Stimulated activated naive CD8-positive, alpha-beta T cell treated with anti-CD3 and anti-CD28 coated beads, Interleukin-15, Interleukin-2, amounts not matched to agents 100 ng/mL and 50 ng/mL, for 24 hours (primary cell): ENCODE measurements around the gene DPPA3.
"Not testable (repeated sequence)": the region's sequence is repeated elsewhere in the genome, so short reads cannot be mapped to it uniquely, and the experiment has no call there.

Experiments
- H3K27ac Mint-ChIP-seq: one replicate; pipeline ENCODE4 v1.8.0; 2021; ENCODE audit warnings: mild to moderate bottlenecking, mixed read lengths
- H3K27me3 Mint-ChIP-seq: one replicate; pipeline ENCODE4 v1.8.0; 2021; ENCODE audit warnings: mixed read lengths
- H3K36me3 Mint-ChIP-seq: one replicate; pipeline ENCODE4 v1.8.0; 2021; ENCODE audit warnings: low read depth, mixed read lengths
- H3K4me1 Mint-ChIP-seq: one replicate; pipeline ENCODE4 v1.8.0; 2021; ENCODE audit warnings: low read depth, mixed read lengths
- H3K4me3 Mint-ChIP-seq: one replicate; pipeline ENCODE4 v1.8.0; 2021; ENCODE audit warnings: mild to moderate bottlenecking, mixed read lengths
- H3K9me3 Mint-ChIP-seq: one replicate; pipeline ENCODE4 v1.8.0; 2021; ENCODE audit warnings: mixed read lengths

Gene DPPA3

DNA sequence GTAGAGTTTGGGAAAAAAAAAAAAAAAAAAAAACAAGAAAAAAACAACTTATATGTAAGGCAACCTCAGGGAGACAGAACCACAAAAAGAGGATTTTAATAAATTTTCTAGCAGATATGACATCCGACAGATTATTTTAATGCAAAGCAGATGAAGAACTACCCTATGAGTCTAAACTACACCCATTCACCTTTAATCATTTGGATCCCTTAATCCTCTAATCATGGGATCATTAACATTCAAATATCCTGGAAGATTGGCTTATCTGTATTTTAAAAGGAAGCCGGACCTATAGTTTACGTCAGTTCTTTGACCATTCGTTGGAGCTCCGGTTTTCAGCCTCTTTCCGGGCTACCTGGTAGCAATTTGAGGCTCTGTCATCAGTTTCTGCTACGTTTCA, at the start of gene DPPA3:
Gene DPPA3 (plus strand): TSS at position 301 of the 400 bp plus-strand sequence. CDS start 138 bp downstream, outside the sequence.
- H3K27me3 Mint-ChIP-seq = no peaks in the 10 kb centered on the region
- H3K27ac Mint-ChIP-seq = no peak within 1 kb of the TSS
- no peaks in the 10 kb centered on the region for H3K4me1 Mint-ChIP-seq
- H3K36me3 Mint-ChIP-seq = no peaks in the 10 kb centered on the region
- no peaks in the 10 kb centered on the region for H3K9me3 Mint-ChIP-seq
- H3K4me3 Mint-ChIP-seq = no peak within 1 kb of the TSS

DNA sequence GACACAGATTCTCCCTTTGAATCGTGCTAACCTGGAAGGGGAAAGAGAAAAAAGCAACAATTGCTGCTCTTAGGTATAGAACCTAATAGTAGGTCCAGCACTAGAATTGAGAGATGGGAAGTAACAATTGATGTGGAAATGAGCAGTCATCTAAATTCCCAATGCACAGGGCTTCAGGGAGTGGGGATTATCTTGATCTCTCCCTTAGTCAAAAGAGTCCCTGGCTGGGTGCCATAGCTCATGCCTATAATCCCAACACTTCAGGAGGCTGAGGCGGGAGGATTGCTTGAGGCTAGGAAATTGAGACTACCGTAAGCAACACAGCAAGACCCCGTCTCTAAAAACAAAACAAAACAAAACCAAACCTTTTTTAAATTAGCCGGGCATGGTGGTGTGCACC, 49.5 kb upstream of the DPPA3 start:
- Mint-ChIP-seq H3K27me3 (no peaks in the 10 kb centered on the region), H3K36me3 (no peaks in the 10 kb centered on the region), H3K27ac (no peak overlapping the region), H3K4me1 (no peaks in the 10 kb centered on the region), H3K9me3 (no peaks in the 10 kb centered on the region), H3K4me3 (no peak overlapping the region)

DNA sequence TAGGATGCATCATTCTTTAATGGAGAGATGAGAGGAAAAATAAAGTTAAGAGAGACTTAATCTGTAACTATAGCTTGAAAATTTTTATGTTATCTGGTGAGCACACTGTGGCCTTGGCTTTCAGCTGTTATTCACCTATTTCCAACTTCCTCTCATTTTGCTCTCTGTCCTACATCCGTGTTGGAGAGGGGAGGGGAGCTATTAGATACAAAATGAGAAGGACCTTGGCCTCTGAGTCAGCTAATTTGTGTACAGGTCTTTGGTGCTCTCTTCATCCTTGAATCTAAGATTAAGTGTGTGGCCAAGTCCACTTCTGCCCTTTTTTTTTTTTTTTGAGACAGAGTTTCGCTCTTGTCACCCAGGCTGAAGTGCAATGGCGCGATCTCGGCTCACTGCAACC, 44.6 kb upstream of the DPPA3 start:
- Mint-ChIP-seq H3K36me3 (no peaks in the 10 kb centered on the region), H3K9me3 (no peaks in the 10 kb centered on the region), H3K27me3 (no peaks in the 10 kb centered on the region), H3K4me3 (no peak overlapping the region), H3K27ac (no peak overlapping the region), H3K4me1 (no peaks in the 10 kb centered on the region)

DNA sequence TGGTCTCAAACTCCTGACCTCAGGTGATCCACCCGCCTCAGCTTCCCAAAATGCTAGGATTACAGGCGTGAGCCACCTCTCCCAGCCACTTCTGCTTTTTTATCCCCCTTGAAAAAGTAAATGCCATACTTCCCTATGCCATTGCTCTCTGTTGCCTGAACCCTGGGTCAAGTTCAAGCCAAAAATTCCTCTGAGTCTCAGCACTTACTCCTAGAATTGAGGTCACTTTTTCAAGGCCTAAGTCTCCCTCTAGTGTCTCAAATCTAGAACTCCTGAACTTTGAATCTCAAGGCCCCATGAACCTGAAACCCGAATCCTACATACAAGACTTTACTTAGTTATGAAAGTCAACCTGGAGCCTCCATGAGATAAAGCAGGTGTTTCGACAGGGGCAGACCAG, 44.1 kb upstream of the DPPA3 start:
- Mint-ChIP-seq H3K4me3 (no peak overlapping the region), H3K27ac (no peak overlapping the region), H3K4me1 (no peaks in the 10 kb centered on the region), H3K9me3 (no peaks in the 10 kb centered on the region), H3K27me3 (no peaks in the 10 kb centered on the region), H3K36me3 (no peaks in the 10 kb centered on the region)

DNA sequence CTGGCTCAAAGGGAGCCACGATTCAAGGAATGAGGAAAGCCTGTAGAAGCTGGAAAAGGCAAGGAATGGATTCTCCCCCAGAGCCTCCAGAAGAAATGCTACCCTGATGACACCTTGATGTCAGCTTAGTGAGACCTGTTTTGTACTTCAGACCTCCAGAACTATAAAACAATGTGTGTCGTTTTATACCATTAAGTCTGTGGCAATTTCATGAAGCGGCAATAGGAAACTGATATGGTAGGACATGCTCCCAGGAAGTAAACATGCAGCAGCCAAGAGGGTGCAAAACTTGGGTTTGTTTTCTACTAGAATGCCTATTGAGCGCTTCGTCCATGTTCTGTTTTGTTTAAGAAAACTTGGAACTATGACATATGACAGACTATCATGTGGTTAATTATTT, 43.1 kb upstream of the DPPA3 start:
- Mint-ChIP-seq H3K27me3 (no peaks in the 10 kb centered on the region), H3K4me1 (no peaks in the 10 kb centered on the region), H3K36me3 (no peaks in the 10 kb centered on the region), H3K4me3 (no peak overlapping the region), H3K9me3 (no peaks in the 10 kb centered on the region), H3K27ac (no peak overlapping the region)

DNA sequence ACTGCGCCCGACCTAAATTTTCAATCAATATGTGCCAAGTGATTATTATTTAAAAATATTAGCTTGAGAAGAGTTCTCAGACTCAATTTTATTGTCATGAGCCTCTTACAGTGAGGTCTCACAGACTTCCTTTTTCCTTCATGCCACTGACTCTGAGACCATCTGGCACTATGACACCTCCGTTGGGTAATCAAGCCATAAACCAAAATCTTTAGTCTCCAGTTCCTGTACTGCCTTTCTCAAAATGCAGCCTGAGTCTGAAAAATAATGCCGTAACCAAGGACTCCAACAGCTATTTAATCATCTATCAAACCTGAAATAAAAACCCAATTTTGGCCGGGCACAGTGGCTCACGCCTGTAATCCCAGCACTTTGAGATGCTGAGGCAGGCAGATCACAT, 35.8 kb upstream of the DPPA3 start:
- not testable (repeated sequence) for H3K4me1 Mint-ChIP-seq, H3K36me3 Mint-ChIP-seq, H3K9me3 Mint-ChIP-seq, H3K27me3 Mint-ChIP-seq, H3K27ac Mint-ChIP-seq, H3K4me3 Mint-ChIP-seq

DNA sequence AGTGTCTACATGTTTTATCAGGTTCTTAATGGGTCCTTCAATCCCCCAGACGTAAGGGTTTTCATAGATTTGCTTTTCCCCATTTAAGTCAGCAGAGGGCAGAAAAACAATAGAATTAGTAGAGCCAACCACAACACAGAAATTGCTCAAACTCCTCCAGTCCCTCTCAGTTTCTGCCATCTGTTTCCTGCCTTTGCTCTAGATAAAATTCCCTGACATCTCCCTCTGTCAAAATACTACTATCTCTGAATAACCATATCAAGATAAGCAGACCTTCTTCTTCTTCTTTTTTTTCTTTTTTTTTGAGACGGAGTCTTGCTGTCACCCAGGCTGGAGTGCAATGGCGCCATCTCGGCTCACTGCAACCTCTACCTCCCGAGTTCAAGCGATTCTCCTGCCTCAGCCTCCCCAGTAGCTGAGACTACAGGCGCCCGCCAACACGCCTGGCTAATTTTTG, 33.8 kb upstream of the DPPA3 start:
- H3K4me3 Mint-ChIP-seq = peak overlapping the region; percentile 36
- H3K9me3 Mint-ChIP-seq, H3K27me3 Mint-ChIP-seq, H3K4me1 Mint-ChIP-seq, H3K27ac Mint-ChIP-seq, H3K36me3 Mint-ChIP-seq: not testable (repeated sequence)

DNA sequence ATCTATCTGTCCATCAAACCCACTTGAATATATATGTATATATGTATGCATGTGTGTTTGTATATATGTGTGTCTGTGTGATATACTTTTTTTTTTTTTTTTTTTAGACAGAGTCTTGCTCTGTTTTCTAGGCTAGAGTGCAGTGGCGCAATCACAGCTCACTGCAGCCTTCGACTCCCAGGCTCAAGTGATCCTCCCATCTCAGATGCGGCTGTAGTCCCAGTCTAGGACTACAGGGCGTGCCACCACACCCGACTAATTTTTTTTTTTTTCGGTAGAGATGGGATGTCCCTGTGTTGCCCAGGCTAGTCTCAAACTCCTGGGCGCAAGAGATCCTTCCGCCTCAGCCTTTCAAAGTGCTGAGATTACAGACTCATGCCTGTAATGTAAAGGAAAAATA, 32.5 kb upstream of the DPPA3 start:
- Mint-ChIP-seq H3K4me3 (no peak overlapping the region), H3K9me3 (no peaks in the 10 kb centered on the region), H3K27me3 (no peaks in the 10 kb centered on the region), H3K4me1 (peaks cover 8% of the 10 kb centered on the region), H3K27ac (no peak overlapping the region), H3K36me3 (no peaks in the 10 kb centered on the region)

DNA sequence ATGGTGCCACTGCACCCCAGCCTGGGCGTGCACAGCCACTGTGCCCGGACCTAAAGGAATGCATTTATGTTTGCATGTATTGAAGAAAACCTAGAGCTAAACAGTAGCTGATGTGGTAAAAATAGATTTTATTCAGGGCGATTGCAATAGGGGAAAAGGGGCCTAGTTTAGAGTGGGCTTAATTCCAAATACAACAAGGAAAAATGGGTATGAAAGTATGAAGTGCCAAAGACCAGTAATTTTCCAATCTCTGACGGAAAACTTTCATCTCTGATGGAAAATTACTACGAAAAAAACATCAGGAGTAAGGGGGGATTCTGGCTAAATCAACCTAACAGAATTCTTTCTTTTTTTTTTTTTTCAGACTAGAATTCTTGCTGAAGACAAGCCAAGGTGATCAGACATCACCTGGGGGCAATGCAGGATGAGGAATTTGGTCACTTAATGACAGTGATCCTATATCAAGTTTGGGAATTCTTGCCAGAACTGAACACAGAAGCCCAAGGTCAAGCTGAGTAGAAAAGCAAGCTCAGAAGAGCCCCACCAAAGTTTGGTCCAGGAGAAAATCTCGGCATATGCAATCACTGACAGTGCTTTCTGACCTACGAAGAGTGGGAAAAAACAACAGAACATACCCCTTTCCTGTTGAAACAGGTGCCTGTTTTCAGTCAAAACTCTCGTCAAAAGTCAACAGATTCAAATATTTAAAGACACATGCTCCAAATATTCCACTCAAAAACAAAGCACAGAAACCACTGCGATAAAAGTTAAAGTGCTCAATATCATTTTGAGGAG, 31.8 kb upstream of the DPPA3 start:
- Mint-ChIP-seq H3K4me3 (no peak overlapping the region), H3K4me1 (peaks cover 8% of the 10 kb centered on the region), H3K27ac (no peak overlapping the region), H3K27me3 (no peaks in the 10 kb centered on the region), H3K36me3 (no peaks in the 10 kb centered on the region), H3K9me3 (no peaks in the 10 kb centered on the region)

DNA sequence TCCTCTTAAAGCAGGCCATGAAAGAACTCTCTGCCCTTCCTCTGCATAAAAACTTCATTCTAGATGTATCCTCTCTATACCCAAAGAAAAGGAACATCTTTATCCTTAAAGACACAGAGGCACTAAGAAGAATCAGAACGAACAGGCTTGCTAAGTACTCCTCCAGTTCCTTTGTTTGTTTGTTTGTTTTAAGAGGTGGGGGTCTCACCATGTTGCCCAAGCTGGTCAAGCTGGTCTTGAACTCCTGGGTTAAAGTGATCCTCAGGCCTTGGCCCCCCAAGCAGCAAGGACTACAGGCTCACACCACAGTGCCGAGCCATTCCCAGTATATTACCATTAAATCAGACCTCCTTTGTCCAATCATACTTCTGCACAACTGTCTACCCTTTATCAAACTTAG, 29.7 kb upstream of the DPPA3 start:
- H3K27me3 Mint-ChIP-seq = no peaks in the 10 kb centered on the region
- no peaks in the 10 kb centered on the region for H3K36me3 Mint-ChIP-seq
- H3K9me3 Mint-ChIP-seq = no peaks in the 10 kb centered on the region
- H3K27ac Mint-ChIP-seq = no peak overlapping the region
- H3K4me3 Mint-ChIP-seq = no peak overlapping the region
- peaks cover 8% of the 10 kb centered on the region for H3K4me1 Mint-ChIP-seq

DNA sequence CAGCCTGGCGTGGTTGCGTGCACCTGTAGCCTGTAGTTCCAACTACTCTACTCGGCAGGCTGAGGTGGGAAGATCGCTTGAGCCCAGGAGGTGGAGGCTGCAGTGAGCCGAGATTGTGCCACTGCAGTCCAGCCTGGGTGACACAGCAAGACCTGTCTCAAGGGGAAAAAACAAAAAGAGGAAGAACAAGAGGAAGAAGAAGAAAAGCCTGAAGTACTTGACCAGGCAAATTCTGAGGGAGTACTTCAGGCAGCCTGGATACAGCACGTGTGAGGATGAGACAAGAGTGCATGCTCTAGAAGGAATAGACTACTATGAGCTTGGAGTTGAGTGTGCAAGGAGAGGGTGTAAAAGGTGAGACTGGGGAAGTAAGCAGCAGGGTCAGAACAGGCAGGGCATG, 17.4 kb upstream of the DPPA3 start:
- Mint-ChIP-seq H3K9me3 (no peaks in the 10 kb centered on the region), H3K36me3 (no peaks in the 10 kb centered on the region), H3K4me3 (no peak overlapping the region), H3K27me3 (peaks cover 21% of the 10 kb centered on the region), H3K27ac (no peak overlapping the region), H3K4me1 (peaks cover 13% of the 10 kb centered on the region)

DNA sequence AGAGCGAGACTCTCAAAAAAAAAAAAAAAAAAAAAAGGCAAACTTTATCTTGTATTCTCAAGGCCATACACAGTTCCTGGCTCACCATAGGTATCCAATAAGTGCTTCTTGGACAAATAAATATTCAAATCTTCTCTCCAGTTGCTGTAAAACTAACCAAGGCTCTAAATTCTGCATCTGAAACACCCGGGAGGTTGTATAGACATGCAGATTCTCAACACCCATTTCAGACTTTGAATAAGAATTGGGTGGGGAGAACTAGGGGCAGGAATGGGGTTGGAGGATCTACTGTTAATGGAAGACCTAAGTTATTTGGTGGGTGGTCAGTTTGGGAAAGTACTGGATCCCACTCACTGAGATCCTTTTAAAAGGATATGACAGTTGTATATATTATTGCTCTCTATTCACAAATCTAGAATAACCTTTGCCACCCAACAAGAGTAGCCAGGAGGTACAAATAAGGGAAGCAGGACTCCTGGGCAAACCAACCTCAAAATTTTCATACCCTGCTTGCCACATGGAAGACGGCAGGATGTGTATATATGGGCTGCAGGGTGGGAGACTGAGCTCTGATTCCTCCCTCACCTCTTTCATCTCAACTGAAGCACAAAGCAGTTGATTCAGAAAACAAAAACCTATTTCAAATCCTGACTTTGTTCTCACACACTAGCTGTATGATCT, 16.5 kb upstream of the DPPA3 start:
- peaks cover 21% of the 10 kb centered on the region for H3K27me3 Mint-ChIP-seq
- no peaks in the 10 kb centered on the region for H3K36me3 Mint-ChIP-seq
- peaks cover 13% of the 10 kb centered on the region for H3K4me1 Mint-ChIP-seq
- H3K4me3 Mint-ChIP-seq = no peak overlapping the region
- H3K27ac Mint-ChIP-seq = no peak overlapping the region
- no peaks in the 10 kb centered on the region for H3K9me3 Mint-ChIP-seq

DNA sequence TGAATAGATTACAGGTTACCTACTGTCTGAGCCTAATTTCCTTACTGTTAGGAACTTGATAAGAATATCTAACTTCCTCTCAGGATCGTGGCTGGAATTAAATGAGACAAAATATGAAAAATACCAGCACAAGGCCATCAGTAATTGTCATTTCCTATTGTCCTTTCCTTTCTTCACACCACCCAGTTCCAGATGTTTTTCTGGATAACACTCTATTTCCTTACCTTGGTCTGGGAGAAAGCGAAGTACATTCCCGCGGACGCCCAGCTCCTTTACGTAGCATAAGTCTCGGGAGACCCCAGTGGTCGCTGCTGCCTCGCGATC, 16.0 kb upstream of the DPPA3 start:
- no peaks in the 10 kb centered on the region for H3K9me3 Mint-ChIP-seq
- peaks cover 21% of the 10 kb centered on the region for H3K27me3 Mint-ChIP-seq
- no peaks in the 10 kb centered on the region for H3K36me3 Mint-ChIP-seq
- peaks cover 13% of the 10 kb centered on the region for H3K4me1 Mint-ChIP-seq
- H3K27ac Mint-ChIP-seq = no peak overlapping the region
- no peak overlapping the region for H3K4me3 Mint-ChIP-seq

DNA sequence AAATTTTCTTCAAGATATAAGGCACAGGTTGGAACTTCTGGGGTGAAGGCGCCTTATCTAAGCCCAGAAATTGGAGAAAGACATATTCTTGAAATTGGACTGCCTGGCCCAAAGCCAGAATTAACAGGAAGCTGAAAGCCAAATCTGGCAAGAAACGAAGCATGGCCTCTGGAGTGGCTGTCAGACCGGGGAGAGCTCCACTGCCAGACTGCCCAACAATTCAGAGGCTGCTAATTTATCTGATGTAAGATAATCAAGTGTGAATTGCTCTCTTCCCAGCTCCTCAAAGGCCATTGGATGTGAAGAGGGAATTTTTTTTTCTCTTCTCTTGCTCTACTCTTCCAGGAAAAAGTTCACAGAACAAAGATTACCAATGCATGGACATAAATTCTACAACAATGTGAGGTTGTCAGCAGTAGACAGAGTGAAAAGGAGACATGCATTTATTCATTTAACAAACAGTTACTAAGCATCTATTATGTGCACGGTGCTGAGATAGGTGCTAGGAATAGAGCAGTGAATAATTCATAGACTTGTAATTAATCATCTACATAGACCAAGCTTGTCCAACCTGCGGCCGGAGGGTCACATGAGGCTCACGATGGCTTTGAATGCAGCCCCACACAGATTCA, 15.6 kb upstream of the DPPA3 start, which contains the start of gene GDF3:
Gene GDF3 (minus strand): TSS at position 210 of the 632 bp plus-strand sequence. CDS start 47 bp downstream, at position 163.
- H3K4me3 Mint-ChIP-seq = no peak within 1 kb of the TSS
- H3K36me3 Mint-ChIP-seq = no peaks in the 10 kb centered on the region
- H3K4me1 Mint-ChIP-seq = peaks cover 13% of the 10 kb centered on the region
- peaks cover 21% of the 10 kb centered on the region for H3K27me3 Mint-ChIP-seq
- no peaks in the 10 kb centered on the region for H3K9me3 Mint-ChIP-seq
- no peak within 1 kb of the TSS for H3K27ac Mint-ChIP-seq

DNA sequence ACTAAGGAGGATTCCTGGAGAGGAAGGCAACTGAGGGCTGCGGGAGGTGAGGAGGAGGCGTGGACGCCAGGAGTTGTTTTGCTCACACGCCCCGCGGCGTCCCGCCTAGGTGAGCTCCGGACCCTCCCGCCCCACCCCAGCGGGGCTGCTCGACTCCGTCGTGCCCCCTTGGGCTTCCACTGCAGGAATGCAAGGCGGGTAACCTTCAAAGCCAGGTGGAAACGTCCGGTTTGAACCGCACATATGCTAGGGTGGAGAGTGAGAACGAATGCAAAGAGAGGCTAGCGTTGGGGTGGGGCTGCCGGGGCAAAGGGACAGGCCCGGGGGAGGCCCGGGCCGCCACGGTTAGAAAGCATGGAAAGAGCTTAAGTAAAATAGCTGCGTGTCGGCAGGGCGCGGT, 5.4 kb upstream of the DPPA3 start:
- Mint-ChIP-seq H3K27me3 (no peaks in the 10 kb centered on the region), H3K4me1 (no peaks in the 10 kb centered on the region), H3K27ac (no peak overlapping the region), H3K36me3 (no peaks in the 10 kb centered on the region), H3K4me3 (no peak overlapping the region), H3K9me3 (no peaks in the 10 kb centered on the region)
